Thoracic aorta (tissue), 2 donors: Measurements from ENCODE around the gene FEZF1. TPM values are rescaled to one million over a fixed set of nuclear protein-coding genes. Genes with fewer than 3 reads are reported as not detected.

ENCODE experiments used
- ATAC-seq: fragments of 150-250 bp; one replicate; pipeline ENCODE4 v1.8.0; 2017; ENCODE audit warnings: low read depth; ENCODE audit not compliant: insufficient number of reproducible peaks, low FRiP score
- DNase-seq: peaks from one replicate; pipeline ENCODE4 v3.0.0-alpha.2; 2020; ENCODE audit warnings: low spot score
- H3K27ac ChIP-seq, 2 donors: fragments of 200-600 bp; sonication (generic); 1 replicate in 1 of 2; 2 replicates in 1 of 2; pipeline ENCODE4 v1.5.1; 2016; ENCODE audit warnings: mild to moderate bottlenecking in 2 of 2, moderate library complexity in 2 of 2
- H3K27me3 ChIP-seq: fragments of 200-600 bp; sonication (generic); replicated peaks from 2 replicates; pipeline ENCODE4 v1.6.0; 2016; ENCODE audit warnings: mild to moderate bottlenecking; ENCODE audit not compliant: insufficient read depth
- H3K36me3 ChIP-seq: fragments of 200-600 bp; sonication (generic); one replicate; pipeline ENCODE4 v1.5.1; 2016
- H3K4me1 ChIP-seq, 2 donors: fragments of 200-600 bp; sonication (generic); 1 replicate in 1 of 2; 2 replicates in 1 of 2; pipeline versions ENCODE4 v1.5.1 to v1.6.0; 2016; ENCODE audit warnings: low read depth in 2 of 2, mild to moderate bottlenecking in 1 of 2; ENCODE audit not compliant: control insufficient read depth in 1 of 2
- H3K4me3 ChIP-seq: fragments of 200-600 bp; sonication (generic); 2 replicates; pipeline ENCODE4 v1.5.1; 2016; ENCODE audit warnings: mild to moderate bottlenecking
- H3K9me3 ChIP-seq: fragments of 200-600 bp; sonication (generic); 2 replicates; pipeline ENCODE4 v1.5.1; 2016
- total RNA-seq, 2 donors: library from RNA; depleted of rRNA; stranded (reverse); fragments of >200 nt; gene quantifications; one replicate each; pipeline versions ENCODE4 v1.1.0 to v1.2.3, GENCODE V29; 2016
- TF ChIP-seq, protein P1 (sequence below): fragments of 200-600 bp; sonication (generic); IDR thresholded peaks from one replicate; pipeline ENCODE4 v1.5.1; 2019; ENCODE audit warnings: antibody characterized with exemption

Gene FEZF1
- total RNA-seq, 2 donors from 2014 or later = not detected

DNA sequence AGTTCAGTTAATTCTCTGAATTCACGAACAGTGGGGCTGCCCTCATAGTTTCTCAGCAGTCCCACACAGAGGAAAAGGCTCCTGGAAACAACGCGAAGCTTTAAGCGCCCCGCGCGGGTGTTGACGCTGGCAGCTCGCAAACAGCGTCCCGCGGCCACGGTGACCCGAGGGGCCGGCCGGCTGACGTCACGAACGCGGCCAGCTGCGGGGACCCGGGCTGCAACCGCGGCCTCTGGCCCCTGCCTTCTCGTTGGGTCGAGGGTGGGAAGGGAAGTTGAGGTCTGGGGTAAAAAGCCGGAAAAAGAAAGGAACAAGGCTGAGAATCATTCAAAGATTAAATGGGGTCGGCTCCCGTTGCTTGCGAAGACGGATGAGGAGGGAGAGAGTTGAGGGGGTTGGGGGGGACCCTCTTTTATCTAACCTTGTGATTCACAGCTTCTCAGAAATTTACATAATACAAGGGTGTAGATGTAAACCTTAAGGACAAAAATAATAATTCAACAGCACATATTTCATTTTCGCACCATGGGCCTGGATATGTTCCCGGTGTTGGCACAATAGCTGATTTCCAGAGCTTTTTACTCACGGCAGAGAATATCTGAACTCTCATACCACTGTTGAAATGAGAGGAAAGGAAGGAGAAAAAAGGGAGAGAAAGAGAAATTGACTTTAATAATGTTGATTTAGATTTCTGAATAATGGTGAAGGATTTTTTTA lies 7.3 kb upstream of the FEZF1 start:
- TF ChIP-seq, protein P1, sequence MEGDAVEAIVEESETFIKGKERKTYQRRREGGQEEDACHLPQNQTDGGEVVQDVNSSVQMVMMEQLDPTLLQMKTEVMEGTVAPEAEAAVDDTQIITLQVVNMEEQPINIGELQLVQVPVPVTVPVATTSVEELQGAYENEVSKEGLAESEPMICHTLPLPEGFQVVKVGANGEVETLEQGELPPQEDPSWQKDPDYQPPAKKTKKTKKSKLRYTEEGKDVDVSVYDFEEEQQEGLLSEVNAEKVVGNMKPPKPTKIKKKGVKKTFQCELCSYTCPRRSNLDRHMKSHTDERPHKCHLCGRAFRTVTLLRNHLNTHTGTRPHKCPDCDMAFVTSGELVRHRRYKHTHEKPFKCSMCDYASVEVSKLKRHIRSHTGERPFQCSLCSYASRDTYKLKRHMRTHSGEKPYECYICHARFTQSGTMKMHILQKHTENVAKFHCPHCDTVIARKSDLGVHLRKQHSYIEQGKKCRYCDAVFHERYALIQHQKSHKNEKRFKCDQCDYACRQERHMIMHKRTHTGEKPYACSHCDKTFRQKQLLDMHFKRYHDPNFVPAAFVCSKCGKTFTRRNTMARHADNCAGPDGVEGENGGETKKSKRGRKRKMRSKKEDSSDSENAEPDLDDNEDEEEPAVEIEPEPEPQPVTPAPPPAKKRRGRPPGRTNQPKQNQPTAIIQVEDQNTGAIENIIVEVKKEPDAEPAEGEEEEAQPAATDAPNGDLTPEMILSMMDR = no peak

DNA sequence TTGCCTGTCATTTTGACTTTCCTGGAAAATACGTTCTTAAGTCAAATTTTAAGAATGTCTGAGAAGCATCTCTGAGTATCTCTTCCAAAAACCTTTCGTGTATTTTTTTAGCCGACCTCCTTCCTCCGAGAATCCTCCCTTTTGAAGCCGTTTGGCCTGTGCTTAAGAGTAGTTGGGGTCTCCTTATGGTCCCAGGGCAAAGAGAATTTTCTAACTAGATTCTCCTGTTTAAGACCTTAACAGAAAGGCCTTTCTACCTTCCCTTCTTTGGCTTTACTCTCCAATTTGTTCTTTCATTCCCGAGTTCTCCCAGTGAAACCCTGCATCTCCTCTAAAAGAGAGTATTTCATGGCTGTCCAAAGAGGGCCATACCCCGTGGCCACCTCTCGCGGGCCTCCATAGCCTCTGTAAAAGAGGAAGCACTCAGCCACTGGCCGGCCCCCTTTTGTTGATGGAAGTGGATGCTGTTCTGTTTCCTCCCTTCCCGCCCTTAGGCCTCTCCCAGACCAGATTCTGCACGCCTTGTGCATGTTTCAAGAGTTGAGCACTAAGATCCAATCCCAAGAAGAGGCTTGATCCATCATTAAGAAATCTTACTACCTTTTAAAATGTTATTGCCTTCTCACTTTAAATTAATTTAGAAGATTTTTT lies 6.6 kb upstream of the FEZF1 start:
- H3K4me1 ChIP-seq = peaks cover 5 to 25% of the 10 kb centered on the region in 2 donors
- TF ChIP-seq, protein P1 = no peak
- H3K36me3 ChIP-seq = no peaks in the 10 kb centered on the region
- ATAC-seq (no peak), DNase-seq (no peak)
- H3K27ac ChIP-seq = no peak overlapping the region
- peak overlapping the region; percentile 56 for H3K4me3 ChIP-seq
- no peaks in the 10 kb centered on the region for H3K9me3 ChIP-seq
- peaks cover 47% of the 10 kb centered on the region for H3K27me3 ChIP-seq

More for the DNA sequence above, 7.3 kb upstream of the FEZF1 start:
- Histone ChIP-seq H3K27me3 (peaks cover 40% of the 10 kb centered on the region), H3K4me1 (peaks cover 5 to 28% of the 10 kb centered on the region in 2 donors), H3K27ac (no peak overlapping the region), H3K36me3 (no peaks in the 10 kb centered on the region), H3K4me3 (peak overlapping the region; percentile 56), H3K9me3 (no peaks in the 10 kb centered on the region)
- ATAC-seq (no peak), DNase-seq (no peak)

DNA sequence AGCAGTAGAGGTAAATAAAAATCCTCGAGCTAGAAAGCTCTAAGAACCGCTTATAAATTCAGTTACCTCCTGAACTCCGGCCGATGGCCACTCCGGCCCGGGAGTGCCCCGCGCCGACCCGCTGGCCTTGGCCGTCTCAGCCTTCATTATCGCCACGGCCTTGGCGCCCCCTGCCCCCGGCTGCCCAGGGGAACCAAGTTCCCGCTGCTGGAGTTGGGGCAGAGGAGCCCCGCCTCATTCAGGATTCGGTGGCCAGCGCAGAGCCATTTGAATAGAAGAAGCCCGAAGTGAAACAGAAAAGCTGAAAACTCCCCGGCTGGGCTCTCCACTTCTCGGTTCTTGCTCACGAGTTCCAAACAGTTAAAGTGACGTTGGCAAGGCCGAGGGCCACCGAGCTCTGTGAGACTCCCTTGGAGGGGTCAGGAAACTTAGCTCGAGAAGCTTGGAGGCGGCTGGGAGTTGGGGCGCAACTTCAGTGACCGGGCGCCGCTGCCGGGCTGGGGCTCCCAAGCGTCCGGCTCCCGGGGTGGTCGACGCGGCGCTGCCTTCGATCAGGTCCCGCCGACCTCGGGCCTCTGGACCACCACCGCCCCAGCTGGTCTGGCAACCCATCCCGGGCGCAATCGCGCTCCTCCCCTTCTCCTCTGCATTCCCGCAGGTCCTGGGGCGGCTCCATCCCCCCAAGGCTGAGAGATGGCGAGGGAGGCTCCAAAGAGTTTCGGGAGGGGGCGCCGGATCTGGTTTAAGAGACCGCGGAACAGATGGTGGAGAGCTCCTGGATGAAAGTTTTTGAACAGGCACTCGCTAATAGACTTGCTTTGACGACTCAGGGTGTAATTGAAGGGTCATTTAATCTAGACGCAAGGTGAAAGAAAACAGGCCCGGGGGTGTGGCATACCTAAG lies 5.8 kb upstream of the FEZF1 start:
- TF ChIP-seq, protein P1 = no peak
- Histone ChIP-seq H3K36me3 (no peaks in the 10 kb centered on the region), H3K27me3 (peaks cover 54% of the 10 kb centered on the region), H3K27ac (no peak overlapping the region), H3K9me3 (no peaks in the 10 kb centered on the region), H3K4me1 (peaks cover 5 to 30% of the 10 kb centered on the region in 2 donors), H3K4me3 (peak overlapping the region; percentile 65)
- no peak for DNase-seq
- no peak for ATAC-seq

DNA sequence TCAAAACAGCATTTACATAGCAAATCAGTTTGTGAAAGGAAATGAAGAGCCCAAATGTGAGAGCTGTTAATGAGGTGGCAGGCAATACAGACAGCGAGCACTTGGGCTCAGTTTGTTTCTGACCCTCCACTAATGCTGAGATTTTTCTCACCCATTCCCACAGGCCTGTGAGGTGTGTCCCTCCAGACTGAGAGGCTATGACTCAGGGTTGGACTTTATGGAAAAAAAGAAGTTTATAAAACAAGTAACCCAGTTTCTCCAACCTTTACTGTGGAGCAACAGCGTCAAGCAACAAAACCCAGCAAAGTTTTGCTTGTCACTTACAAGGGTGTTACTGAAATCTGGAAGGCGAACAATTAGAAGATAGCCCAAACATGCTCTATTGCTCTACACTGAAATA lies 4.9 kb upstream of the FEZF1 start:
- TF ChIP-seq, protein P1 = no peak
- Histone ChIP-seq H3K27ac (no peak overlapping the region), H3K27me3 (peaks cover 63% of the 10 kb centered on the region), H3K36me3 (no peaks in the 10 kb centered on the region), H3K4me3 (no peak overlapping the region), H3K4me1 (peaks cover 5 to 39% of the 10 kb centered on the region in 2 donors), H3K9me3 (no peaks in the 10 kb centered on the region)
- ATAC-seq (no peak), DNase-seq (no peak)

DNA sequence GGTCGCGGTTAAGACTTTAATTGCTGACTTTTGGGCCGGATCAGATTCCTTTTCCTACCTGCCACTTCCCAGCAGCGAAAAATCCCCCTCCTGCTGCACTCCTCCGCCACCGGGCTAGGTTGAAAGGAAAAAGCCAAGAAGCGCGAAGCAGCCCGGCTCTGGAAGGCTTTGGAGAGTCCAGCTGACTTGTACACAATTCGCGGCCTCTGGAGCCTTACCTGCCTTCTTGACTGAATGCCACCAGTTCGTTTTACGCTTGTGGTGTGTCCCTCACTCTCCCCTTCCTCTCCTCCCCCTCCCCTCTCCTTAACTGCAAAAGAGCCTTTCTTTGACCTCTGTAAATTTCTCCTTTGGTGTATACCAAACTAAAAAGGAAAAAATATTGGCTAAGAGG lies 2.7 kb upstream of the FEZF1 start:
- Histone ChIP-seq H3K36me3 (no peaks in the 10 kb centered on the region), H3K4me1 (peaks cover 5 to 48% of the 10 kb centered on the region in 2 donors), H3K27me3 (peaks cover 80% of the 10 kb centered on the region), H3K4me3 (no peak overlapping the region), H3K9me3 (no peaks in the 10 kb centered on the region), H3K27ac (no peak overlapping the region)
- no peak for ATAC-seq
- no peak for DNase-seq
- TF ChIP-seq, protein P1 = no peak
